ENCODE data around the gene PDGFRB.

DNA sequence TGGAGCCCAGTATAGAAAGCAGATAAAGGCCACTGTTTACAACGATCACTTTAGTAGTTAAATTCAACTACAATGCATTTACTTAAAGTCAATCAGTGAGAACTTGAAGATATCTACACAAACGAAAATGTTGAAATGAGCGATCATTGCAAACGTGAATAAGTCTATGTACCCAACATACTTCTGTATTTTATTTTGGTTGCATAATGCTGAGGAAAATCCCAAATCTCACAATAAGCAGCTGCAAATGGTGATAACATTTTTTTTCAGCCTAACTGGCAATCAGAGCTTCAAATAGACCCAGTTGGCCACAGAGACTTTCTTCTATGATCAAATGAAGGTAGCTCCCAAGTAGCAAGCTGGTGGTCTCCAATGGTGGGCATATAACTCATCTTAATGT, 32.1 kb downstream of the PDGFRB start:
- TF ChIP-seq, protein P1, sequence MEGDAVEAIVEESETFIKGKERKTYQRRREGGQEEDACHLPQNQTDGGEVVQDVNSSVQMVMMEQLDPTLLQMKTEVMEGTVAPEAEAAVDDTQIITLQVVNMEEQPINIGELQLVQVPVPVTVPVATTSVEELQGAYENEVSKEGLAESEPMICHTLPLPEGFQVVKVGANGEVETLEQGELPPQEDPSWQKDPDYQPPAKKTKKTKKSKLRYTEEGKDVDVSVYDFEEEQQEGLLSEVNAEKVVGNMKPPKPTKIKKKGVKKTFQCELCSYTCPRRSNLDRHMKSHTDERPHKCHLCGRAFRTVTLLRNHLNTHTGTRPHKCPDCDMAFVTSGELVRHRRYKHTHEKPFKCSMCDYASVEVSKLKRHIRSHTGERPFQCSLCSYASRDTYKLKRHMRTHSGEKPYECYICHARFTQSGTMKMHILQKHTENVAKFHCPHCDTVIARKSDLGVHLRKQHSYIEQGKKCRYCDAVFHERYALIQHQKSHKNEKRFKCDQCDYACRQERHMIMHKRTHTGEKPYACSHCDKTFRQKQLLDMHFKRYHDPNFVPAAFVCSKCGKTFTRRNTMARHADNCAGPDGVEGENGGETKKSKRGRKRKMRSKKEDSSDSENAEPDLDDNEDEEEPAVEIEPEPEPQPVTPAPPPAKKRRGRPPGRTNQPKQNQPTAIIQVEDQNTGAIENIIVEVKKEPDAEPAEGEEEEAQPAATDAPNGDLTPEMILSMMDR (IDR thresholded peaks at IDR 0.05) = no peak
- TF ChIP-seq EP300 (IDR thresholded peaks at IDR 0.05) (no peak), POLR2A (IDR thresholded peaks at IDR 0.05) (no peak)
